Mesodermal cell (in vitro differentiated cells): ENCODE data around the gene GSE1.

Experiments used
- H3K27ac ChIP-seq: 2 replicates; pipeline ENCODE4 v1.7.0; 2013; ENCODE audit warnings: mild to moderate bottlenecking, low read depth, low read length, moderate library complexity; ENCODE audit not compliant: severe bottlenecking
- H3K36me3 ChIP-seq: 2 replicates; pipeline ENCODE4 v1.7.1; 2013; ENCODE audit warnings: mild to moderate bottlenecking, low read length, moderate library complexity; ENCODE audit not compliant: control insufficient read depth, insufficient read depth
- H3K4me1 ChIP-seq: one replicate; pipeline ENCODE4 v1.7.1; 2013; ENCODE audit warnings: mild to moderate bottlenecking, low read length; ENCODE audit not compliant: insufficient read depth, control insufficient read depth, poor library complexity, severe bottlenecking
- H3K4me3 ChIP-seq: 2 replicates; pipeline ENCODE4 v1.7.0; 2013; ENCODE audit warnings: low read length, control low read depth, mild to moderate bottlenecking; ENCODE audit not compliant: insufficient read depth, poor library complexity, severe bottlenecking; ENCODE audit errors: extremely low read depth
- H3K9me3 ChIP-seq: 2 replicates; pipeline ENCODE4 v1.7.1; 2013; ENCODE audit warnings: mild to moderate bottlenecking, low read length, moderate library complexity; ENCODE audit not compliant: control insufficient read depth
- WGBS, 2 experiments: methylation state at CpG; one replicate each; pipeline ENCODE4 v1.1.5; 2013; ENCODE audit warnings: missing lambda C conversion rate in 2 of 2; ENCODE audit not compliant: insufficient coverage in 2 of 2; 5-methylcytosine and 5-hydroxymethylcytosine counted together

The GSE1 gene

GRCh38 chr16:85623250-85623649 lies 10.1 kb downstream of the GSE1 start:
- peaks cover 28% of the 10 kb centered on the region for H3K4me1 ChIP-seq
- WGBS, 2 experiments, result 92 to 95% methylated on average over 9 of the region's 11 CpGs

GRCh38 chr16:85623997-85624601 lies 11.0 kb downstream of the GSE1 start:
- Histone ChIP-seq H3K27ac (no peak overlapping the region), H3K4me1 (peaks cover 29% of the 10 kb centered on the region), H3K4me3 (no peak overlapping the region), H3K36me3 (peaks cover 5% of the 10 kb centered on the region), H3K9me3 (peaks cover 3% of the 10 kb centered on the region)
- WGBS, 2 experiments, result 93 to 95% methylated on average over 12 to 17 of the region's 21 CpGs

More at GRCh38 chr16:85623250-85623649, 10.1 kb downstream of the GSE1 start:
- Histone ChIP-seq H3K36me3 (peaks cover 5% of the 10 kb centered on the region), H3K9me3 (no peaks in the 10 kb centered on the region), H3K27ac (no peak overlapping the region), H3K4me3 (no peak overlapping the region)

- Histone ChIP-seq H3K9me3 (peaks cover 9% of the 10 kb centered on the region), H3K27ac (no peak overlapping the region), H3K4me1 (peaks cover 29% of the 10 kb centered on the region), H3K36me3 (peaks cover 9% of the 10 kb centered on the region), H3K4me3 (no peak overlapping the region)
- WGBS, 2 experiments, result 90 to 93% methylated on average over 17 of the region's 17 CpGs
Observed at GRCh38 chr16:85624646-85625045, 11.5 kb downstream of the GSE1 start.

- WGBS, 2 experiments, result 67 to 70% methylated on average over 24 to 27 of the region's 27 CpGs
- Histone ChIP-seq H3K27ac (no peak overlapping the region), H3K9me3 (peaks cover 13% of the 10 kb centered on the region), H3K4me3 (no peak overlapping the region), H3K36me3 (peaks cover 7% of the 10 kb centered on the region), H3K4me1 (peaks cover 29% of the 10 kb centered on the region)
Observed at GRCh38 chr16:85625053-85625452, 11.9 kb downstream of the GSE1 start.

- WGBS, 2 experiments, result 92% methylated on average over 14 to 18 of the region's 18 CpGs
- H3K4me3 ChIP-seq, result no peak overlapping the region
- H3K27ac ChIP-seq, result no peak overlapping the region
- H3K36me3 ChIP-seq, result peaks cover 6% of the 10 kb centered on the region
- H3K4me1 ChIP-seq, result peaks cover 29% of the 10 kb centered on the region
- H3K9me3 ChIP-seq, result peaks cover 13% of the 10 kb centered on the region
Observed at GRCh38 chr16:85625485-85626117, 12.5 kb downstream of the GSE1 start.

- Histone ChIP-seq H3K4me1 (peaks cover 29% of the 10 kb centered on the region), H3K4me3 (peak overlapping the region; percentile 9), H3K27ac (peak overlapping the region; percentile 67), H3K9me3 (peaks cover 13% of the 10 kb centered on the region), H3K36me3 (peaks cover 6% of the 10 kb centered on the region)
- WGBS, 2 experiments, result 7% methylated on average over 28 to 29 of the region's 37 CpGs
Observed at GRCh38 chr16:85626191-85626981, 13.3 kb downstream of the GSE1 start.

GRCh38 chr16:85627089-85627488 lies 14.0 kb downstream of the GSE1 start:
- Histone ChIP-seq H3K4me3 (no peak overlapping the region), H3K27ac (no peak overlapping the region), H3K9me3 (peaks cover 13% of the 10 kb centered on the region), H3K36me3 (peaks cover 6% of the 10 kb centered on the region), H3K4me1 (peaks cover 29% of the 10 kb centered on the region)
- 55 to 73% methylated on average over 2 to 3 of the region's 8 CpGs for WGBS, 2 experiments

- peaks cover 13% of the 10 kb centered on the region for H3K9me3 ChIP-seq
- peaks cover 29% of the 10 kb centered on the region for H3K4me1 ChIP-seq
- 88 to 91% methylated on average over 28 to 29 of the region's 30 CpGs for WGBS, 2 experiments
- no peak overlapping the region for H3K27ac ChIP-seq
- H3K4me3 ChIP-seq, result no peak overlapping the region
- peaks cover 6% of the 10 kb centered on the region for H3K36me3 ChIP-seq
Observed at GRCh38 chr16:85627526-85628264, 14.6 kb downstream of the GSE1 start.

GRCh38 chr16:85628265-85628556 lies 15.1 kb downstream of the GSE1 start:
- H3K4me3 ChIP-seq, result no peak overlapping the region
- H3K4me1 ChIP-seq, result peaks cover 29% of the 10 kb centered on the region
- H3K9me3 ChIP-seq, result peaks cover 13% of the 10 kb centered on the region
- no peak overlapping the region for H3K27ac ChIP-seq
- WGBS, 2 experiments, result 73 to 84% methylated on average over 2 to 5 of the region's 5 CpGs
- H3K36me3 ChIP-seq, result peaks cover 6% of the 10 kb centered on the region

- Histone ChIP-seq H3K36me3 (peaks cover 6% of the 10 kb centered on the region), H3K4me3 (no peak overlapping the region), H3K4me1 (peaks cover 29% of the 10 kb centered on the region), H3K9me3 (peaks cover 13% of the 10 kb centered on the region), H3K27ac (no peak overlapping the region)
- WGBS, 2 experiments, result 89 to 97% methylated on average over 11 to 14 of the region's 14 CpGs
Observed at GRCh38 chr16:85628645-85629044, 15.5 kb downstream of the GSE1 start.
